Islet precursor cell (in vitro differentiated cells): ENCODE data around the gene RNF111.
A peak's percentile ranks its signal among the peaks of the same experiment; 100 is the strongest.
"Not testable (repeated sequence)": the region's sequence is repeated elsewhere in the genome, so short reads cannot be mapped to it uniquely, and the experiment has no call there.

Experiments used
- DNase-seq: peaks from one replicate; pipeline ENCODE4 v3.0.0-alpha.2; 2018

RNF111 gene

GRCh38 chr15:58987491-58988005, at the start of gene RNF111:
Gene RNF111 (plus strand): TSS chr15:58987663. CDS start chr15:59030823, 43,160 bp downstream.
- DNase-seq = peak; percentile 96

DNA sequence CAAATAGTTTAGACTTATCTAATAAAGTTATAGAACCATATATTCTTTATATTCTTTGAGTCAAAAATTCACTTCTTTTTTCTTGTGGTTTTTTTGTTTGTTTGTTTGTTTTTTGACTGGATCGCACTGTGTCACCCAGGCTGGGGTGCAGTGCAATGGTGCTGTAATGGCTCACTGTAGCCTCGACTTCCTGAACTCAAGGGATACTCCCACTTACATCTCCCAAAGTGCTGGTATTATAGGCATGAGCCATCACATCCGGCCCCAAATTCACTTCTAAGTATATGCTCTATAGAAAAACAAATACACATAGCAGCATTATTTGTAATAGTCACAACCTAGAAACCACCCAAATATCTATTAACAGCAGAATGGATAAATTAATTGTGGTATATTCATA, 40.3 kb upstream of the RNF111 start:
- DNase-seq = no peak

DNA sequence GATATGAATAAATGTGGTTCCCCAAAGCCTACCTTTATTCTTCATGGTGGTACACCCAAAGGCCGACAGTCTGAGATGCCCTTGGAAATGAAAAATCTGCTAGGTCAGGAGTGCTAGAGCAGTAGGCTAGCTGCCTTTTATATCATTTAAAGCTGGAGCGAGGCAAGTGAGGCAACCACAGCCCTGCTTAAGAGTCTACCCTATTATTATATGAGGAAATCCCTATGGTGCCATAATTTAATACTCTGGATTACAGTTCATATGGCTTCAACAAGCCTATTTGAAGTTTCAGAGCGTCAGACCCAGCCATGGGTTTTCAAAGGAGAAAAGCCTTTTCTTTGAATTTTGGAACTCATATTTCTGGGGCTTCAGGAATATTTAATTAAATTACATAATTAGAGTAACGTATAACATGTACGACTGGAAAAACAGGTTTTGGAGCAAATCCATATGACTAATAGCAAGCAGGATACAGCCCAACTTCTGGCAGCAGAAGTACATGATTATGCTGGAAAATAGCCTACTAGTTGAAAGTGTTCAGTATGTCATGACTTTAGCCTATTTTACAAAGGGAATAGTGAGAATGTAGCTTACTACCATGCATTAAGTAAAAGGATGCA, 36.0 kb upstream of the RNF111 start:
- no peak for DNase-seq

GRCh38 chr15:58952751-58953150, 34.7 kb upstream of the RNF111 start:
- DNase-seq = no peak

DNA sequence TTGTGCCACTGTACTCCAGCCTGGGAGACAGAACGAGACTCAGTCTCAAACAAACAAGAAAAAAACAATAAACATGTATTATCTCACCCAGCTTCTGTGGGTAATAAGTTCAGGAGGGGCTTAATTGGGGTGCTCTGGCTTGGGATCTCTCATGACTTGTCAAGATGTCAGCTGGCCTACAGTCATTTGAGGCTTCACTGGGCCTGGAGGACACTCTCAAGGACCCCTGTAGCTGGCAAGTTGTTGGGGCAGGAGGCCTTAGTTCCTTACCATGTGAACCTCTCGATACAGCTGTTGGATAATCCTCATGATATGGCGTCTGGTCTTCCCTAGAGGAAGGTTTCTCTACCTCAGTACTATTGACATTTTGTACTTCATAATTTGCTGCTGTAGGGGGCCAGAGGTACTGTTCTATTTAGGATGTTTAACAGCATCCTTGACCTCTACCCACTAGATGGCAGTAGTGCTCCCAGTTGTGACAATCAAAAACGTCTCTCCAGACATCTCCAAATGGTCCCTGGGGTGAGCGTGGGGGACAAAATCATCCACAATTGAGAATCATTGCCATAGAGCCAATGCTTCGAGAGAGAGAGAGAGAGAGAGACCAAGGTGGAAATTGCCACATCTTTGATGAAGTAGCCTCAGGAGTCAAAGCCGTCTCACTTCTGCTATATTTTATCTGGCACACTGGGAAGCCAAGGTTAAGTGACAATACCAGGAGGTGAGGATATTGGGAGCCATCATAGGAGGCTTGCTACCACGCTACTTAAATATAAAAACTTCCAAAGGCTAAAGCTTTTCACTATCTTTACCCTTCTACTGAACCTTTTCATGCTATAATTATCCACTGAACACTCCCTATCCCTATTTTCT, 30.1 kb upstream of the RNF111 start:
- peak; percentile 62 for DNase-seq

DNA sequence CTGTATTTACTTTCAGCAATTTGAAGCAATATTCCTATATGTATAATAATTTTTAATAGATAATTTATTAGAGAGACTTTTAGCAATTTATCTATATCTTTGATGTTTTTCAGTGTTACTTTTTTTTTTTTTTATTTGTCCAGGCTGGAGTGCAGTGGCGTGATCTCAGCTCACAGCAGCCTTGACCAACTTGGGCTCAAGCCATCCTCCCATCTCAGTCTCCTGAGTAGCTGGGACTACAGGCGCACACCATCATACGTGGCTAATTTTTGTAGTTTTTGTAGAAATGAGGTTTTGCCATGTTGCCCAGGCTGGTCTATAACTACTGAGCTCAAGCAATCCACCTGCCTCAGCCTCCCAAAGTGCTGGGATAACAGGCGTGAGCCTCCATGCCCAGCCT, 28.7 kb upstream of the RNF111 start:
- no peak for DNase-seq

DNA sequence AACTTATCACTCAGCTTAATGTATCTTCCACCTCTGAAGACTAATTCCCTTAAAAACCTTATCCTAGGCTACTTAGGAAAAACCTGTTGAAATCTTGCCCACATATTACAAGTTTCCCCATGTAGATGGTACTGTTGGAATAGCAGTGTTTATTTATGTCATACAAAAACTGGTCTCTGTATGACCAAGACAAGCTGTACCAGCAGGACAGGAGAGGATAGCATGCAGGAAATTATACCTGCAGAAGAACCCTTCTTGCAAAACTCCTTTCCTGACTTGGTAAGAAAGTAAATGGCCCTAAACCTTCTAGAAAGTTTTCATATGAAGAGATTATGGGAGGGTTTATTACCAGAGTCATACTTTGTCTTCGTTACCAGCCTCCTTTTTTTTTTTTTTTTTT, 25.3 kb upstream of the RNF111 start:
- DNase-seq = no peak

GRCh38 chr15:58962662-58963565, 24.5 kb upstream of the RNF111 start:
- no peak for DNase-seq

- no peak for DNase-seq
Observed at GRCh38 chr15:58966698-58967097, 20.8 kb upstream of the RNF111 start.

DNA sequence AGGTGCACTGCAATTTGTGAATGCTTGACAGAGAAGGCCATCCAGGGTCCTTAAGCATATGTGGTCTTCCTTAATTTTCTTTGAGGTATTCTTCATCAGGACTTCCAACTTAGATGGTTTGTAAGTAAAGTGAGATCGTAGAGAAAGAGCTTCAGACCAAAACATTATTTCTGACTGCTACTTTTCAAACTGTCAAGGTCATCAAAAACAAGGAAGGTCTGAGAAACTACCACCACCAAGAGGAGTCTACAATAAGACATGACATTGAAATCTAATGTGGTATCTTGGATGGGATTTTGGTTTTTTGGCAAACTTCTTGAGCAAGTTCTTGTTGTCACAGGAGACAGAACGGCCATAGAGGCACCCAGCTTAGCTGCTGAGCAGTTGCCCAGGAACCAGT, 20.0 kb upstream of the RNF111 start:
- DNase-seq = no peak

GRCh38 chr15:58977887-58978286, 9.6 kb upstream of the RNF111 start:
- DNase-seq = no peak

DNA sequence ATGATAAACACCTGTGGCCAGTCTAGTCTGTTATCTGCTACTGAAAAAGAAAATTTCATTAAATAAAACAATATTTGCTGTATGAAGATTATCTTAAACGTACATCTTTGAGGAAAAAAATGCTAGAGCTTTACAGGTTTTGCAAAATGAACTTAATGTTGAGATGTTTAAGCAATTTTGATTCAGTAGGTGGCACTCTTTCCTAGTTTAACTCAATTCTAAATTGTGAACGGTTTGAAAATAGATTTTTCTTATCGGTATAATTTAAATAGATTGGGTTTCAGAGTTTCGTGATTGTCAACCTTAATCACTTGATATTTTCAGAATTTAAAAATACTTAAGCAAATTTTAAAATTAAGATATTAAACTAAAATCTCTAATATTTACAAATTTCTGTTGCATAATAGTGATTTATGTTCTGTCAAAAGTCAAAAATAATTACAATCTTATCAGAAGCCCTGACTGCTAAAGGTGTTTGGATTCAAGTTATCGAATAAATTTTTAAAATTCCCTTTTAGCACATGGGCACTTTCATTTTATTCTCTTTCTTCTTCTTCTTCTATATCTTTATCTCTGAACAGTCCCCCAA, 7.0 kb upstream of the RNF111 start:
- no peak for DNase-seq

- no peak for DNase-seq
Observed at GRCh38 chr15:58981808-58982475, 5.5 kb upstream of the RNF111 start.

- DNase-seq = no peak
Observed at GRCh38 chr15:58983261-58983660, 4.2 kb upstream of the RNF111 start.

DNA sequence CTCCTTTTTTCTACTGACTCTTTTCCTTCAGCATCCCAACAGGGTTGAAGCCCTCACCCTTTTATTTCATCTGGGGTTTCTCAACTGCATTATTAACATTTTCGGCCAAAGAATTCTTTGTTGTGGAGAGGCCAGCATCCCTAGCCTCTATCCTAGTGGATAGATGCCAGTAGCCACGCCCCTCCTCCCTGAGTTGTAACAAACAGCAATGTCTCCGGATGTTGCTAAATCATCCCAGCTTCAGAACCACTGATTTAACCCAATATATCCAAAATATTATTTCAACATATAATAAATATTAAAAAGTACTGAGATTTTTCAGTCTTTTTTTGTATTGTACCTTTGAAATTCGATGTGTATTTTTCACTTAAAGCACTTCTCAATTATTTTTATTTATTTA, 2.0 kb upstream of the RNF111 start:
- DNase-seq = no peak

DNA sequence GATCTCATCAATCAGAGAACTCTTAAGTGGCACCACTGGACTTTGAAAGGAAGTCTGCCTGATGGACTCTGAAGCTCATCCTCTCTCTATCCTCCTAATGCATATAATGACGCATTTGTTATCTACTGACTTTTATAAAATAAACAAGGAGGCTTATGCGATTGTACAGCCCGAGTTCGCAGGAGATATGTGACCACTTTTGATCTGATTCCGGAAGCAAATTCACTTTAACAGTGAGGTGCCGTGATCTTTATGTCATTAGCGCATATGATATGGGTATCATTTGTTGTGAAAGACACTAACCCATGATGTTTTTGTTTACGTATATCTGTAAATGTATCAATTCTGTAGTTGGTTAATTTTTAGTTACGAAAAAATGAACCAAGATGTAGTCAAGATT, 427 bp upstream of the RNF111 start:
- DNase-seq = no peak

GRCh38 chr15:58988006-58988785, 733 bp downstream of the RNF111 start:
- peak; percentile 85 for DNase-seq

GRCh38 chr15:58992181-58992580, 4.7 kb downstream of the RNF111 start:
- DNase-seq = no peak

DNA sequence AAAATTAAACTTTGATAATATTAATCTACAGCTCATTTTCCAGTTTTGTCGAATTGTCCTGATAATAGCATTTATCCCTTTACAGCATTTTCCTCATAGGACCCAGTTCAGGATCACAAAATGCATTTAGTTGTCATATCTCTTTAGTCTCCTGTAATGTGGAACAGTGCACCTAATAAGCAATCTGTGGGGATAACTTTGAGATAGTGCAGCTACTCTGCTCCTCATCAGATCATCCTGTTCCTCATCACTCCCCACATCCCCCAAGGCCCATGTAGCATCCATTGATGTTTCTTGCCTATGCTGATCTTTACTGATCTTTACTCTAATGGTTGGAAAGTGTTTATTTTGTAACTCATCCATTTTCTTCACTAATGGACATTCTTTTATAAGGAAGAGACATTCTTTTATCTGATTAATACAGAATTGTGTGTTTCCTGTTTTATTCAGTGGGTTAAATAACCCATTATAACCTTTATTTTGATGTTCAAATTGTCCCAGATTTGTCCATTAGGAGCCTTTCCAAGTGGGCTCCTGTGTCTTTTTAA, 7.5 kb downstream of the RNF111 start:
- DNase-seq = no peak

DNA sequence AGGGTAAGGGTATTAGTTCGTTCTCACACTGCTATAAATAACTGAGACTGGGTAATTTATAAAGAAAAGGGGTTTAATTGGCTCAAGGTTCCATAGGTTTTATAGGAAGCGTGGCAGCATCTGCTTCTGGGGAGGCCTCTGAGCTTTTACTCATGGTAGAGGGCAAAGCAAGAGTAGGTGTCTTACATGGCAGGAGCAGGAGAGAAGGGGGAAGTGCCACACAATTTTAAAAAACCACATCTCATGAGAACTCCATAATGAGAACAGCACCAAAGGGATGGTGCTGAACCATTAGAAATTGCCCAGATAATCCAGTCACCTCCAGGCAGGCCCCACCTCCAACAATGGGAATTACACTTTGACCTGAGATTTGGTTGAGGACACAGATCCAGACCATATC, 12.2 kb downstream of the RNF111 start:
- no peak for DNase-seq

GRCh38 chr15:59000251-59000650, 12.8 kb downstream of the RNF111 start:
- DNase-seq = not testable (repeated sequence)
